GM19043 (cell line): ENCODE measurements around the gene INPP5D.

Experiments used
- ATAC-seq: cut with Tn5 transposase; IDR thresholded peaks from one replicate; pipeline ENCODE4 v1.9.1; 2021; ENCODE audit warnings: low read depth; ENCODE audit not compliant: unreplicated experiment

The INPP5D gene

DNA sequence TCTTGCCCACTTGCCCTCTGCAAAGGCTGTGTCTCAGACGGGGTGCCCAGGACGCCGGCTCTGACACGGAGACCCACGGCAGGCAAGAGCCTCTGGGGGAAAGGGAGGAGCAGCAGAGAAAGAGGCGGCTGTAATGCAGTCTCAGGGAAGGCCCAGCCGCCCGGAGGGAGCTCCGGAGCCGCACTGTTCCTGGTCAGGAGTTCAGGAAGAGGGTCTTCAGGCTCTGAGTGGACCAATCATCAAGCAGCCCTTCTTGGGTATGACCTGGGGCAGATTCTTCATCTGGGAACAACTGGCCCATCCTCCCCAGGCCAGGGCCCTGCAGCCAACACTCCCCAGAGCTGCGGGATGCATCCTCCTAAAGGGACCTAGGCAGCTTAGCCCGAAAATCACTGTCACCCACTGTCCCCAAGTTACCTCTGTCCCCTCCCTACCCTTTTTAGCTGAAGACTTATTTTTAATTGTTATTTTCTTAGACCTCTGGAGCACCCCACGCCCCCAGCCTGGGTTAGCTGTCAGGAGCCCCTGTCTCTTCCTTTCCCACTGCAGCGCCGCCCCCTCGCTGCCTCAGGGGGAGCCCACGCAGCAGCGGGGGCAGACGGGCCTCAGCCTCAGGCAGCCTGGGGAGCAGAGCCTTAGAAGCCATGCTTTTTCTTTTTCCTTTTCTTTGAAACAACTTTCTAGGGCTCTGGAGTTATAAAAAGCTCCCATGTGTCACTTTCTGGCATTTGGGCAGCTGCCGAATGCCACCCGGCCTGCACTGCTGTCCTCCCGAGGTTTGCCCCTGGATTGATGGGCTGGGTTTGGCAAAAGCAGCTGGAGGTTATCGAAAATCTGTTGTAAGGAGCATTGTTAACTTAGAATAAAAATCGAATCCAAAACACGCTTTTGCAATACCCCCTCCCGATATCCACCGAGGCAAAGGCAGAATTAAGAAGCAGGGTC, 28.3 kb upstream of the INPP5D start:
- no peak for ATAC-seq

- ATAC-seq = no peak
Measured at GRCh38 chr2:233032551-233033320, 27.4 kb upstream of the INPP5D start, which contains the start of gene NEU2. Gene NEU2, plus strand, starts transcription at chr2:233032672. Its CDS starts 0 bp downstream, at chr2:233032672.

GRCh38 chr2:233033672-233034071, 26.5 kb upstream of the INPP5D start:
- ATAC-seq = no peak

DNA sequence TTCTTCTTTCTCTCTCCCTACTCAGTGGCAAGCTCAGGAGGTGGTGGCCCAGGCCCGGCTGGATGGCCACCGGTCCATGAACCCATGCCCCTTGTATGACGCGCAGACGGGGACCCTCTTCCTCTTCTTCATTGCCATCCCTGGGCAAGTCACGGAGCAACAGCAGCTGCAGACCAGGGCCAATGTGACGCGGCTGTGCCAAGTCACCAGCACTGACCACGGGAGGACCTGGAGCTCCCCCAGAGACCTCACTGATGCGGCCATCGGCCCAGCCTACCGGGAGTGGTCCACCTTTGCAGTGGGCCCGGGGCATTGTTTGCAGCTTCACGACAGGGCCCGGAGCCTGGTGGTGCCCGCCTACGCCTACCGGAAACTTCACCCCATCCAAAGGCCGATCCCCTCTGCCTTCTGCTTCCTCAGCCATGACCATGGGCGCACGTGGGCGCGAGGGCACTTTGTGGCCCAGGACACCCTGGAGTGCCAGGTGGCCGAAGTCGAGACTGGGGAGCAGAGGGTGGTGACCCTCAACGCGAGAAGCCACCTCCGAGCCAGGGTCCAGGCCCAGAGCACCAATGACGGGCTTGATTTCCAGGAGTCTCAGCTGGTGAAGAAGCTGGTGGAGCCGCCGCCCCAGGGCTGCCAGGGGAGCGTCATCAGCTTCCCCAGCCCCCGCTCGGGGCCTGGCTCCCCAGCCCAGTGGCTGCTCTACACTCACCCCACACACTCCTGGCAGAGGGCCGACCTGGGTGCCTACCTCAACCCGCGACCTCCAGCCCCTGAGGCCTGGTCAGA, 25.9 kb upstream of the INPP5D start:
- ATAC-seq = no peak

DNA sequence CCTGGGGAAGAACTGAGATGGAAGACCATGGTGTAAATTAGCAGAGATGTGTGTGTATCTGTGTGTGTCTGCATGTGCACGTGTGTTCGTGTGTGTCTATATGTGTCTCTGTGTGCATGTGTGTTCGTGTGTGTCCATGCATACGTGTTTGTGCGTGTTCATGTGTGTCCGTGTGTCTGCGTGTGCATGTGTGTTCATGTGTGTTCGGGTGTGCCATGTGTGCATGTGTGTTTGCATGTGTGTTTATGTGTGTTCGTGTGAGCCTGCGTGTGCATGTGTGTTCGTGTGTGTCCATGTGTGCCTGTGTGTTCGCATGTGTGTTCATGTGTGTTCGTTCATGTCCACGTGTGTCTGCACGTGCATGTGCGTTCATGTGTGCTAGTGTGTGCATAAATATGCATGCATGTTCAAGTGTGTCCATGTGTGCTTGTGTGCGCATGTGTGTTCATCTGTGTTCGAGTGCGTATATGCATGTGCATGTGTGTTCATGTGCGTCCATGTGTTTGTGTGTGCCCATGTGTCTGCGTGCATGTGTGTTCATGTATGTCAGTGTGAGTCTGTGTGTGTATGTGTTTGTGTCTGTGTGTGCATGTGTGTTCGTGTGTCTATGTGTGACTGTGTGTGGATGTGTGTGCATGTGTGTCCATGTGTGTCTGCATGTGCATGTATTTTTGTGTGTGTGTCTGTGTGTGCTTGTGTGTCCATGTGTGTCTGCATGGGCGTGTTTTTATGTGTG, 24.5 kb upstream of the INPP5D start:
- ATAC-seq = no peak

DNA sequence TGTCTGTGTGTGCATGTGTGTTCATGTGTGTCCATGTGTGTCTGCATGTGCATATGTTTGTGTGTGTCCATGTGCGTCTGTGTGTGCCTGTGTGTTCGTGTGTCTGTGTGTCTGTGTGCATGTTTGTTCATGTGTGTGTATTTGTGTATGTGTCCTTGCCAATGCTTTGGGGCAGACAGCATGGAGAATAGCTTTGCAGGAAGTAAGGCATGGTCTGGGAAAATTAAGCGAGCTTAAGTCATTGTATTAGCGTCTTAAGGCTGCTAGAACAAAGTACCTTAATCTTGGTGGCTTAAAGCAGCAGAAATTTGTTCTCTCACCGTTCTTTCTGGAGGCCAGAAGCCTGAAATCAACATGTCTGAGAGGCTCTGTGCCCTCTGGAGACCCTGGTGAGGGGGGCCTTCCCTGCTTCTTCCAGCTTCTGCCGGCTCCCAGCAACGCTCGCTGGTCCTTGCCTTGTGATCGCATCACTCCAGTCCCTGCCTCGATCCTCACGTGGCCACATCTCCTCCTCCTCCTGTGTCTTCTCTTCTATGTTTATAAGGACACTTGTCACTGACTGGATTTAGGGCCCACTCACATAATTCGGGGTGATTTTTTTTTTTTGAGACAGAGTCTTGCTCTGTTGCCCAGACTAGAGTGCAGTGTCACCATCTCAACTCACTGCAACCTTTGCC, 23.8 kb upstream of the INPP5D start:
- ATAC-seq = no peak

DNA sequence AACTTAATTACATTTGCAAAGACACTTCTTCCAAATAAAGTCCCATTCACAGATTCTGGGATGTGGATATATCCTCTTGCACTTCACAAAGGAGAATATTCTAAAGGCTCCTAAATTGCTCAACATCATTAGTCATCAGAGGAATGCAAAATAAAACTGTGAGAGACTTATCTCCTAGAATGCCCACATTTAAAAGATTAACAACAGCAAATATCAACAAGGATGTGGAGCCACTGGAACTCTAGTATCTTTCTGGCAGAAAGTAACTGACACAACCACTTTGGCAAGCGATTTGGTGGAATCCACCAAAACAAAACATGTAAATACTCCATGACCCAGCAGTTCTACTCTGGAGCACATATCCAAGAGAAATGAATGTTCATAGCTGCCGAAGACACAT, 23.1 kb upstream of the INPP5D start:
- ATAC-seq = no peak

GRCh38 chr2:233039212-233039845, 20.8 kb upstream of the INPP5D start:
- ATAC-seq = no peak

- ATAC-seq = no peak
Measured at GRCh38 chr2:233039846-233040530, 20.2 kb upstream of the INPP5D start.

GRCh38 chr2:233040571-233040970, 19.6 kb upstream of the INPP5D start:
- ATAC-seq = no peak

DNA sequence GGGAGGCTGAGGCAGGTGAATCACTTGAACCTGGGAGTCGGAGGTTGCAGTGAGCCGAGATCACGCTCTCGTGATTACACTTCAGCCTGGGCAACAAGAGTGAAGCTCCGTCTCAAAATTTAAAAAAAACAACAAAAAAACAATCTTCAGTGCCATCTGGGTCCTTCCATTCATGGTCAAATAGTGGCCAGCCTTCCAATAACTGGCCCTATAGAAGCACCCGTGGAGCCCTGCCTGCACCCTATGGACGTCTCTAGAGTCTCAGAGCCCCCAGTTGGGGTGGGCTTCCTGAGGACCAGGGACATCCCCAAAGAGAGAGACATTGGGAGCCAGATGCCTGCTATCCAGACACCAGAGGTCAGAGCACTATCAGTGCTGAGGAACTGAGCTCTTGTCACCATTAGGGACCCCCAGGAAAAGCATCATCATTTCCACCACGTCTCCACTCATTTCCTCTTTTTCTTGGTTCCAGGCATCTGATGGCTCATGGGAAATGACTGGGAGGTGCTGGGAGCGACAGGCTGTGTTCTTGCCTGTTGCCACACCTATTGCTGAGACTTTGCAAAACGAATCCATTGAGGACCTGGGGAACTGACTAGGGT, 18.3 kb upstream of the INPP5D start:
- ATAC-seq = no peak

DNA sequence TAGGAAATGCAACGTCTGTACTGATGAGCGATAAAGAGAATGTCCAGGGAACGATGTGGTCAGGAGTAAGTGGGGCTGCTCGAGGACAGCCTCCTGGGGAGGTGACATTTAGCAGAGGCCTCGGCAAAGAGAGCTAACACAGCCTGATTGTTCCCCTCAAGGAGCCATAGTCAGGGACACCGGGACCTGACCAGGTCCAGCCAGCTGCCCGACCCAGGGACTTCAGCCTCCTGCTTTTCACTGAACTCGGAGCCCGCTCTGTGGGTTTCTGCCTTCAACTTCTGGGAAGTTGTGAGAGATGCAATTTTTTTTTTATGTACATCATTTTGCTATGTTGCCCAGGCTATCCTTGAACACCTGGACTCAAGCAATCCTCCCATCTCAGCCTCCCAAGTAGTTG, 17.6 kb upstream of the INPP5D start:
- no peak for ATAC-seq

GRCh38 chr2:233044974-233045605, 15.1 kb upstream of the INPP5D start:
- ATAC-seq = no peak

DNA sequence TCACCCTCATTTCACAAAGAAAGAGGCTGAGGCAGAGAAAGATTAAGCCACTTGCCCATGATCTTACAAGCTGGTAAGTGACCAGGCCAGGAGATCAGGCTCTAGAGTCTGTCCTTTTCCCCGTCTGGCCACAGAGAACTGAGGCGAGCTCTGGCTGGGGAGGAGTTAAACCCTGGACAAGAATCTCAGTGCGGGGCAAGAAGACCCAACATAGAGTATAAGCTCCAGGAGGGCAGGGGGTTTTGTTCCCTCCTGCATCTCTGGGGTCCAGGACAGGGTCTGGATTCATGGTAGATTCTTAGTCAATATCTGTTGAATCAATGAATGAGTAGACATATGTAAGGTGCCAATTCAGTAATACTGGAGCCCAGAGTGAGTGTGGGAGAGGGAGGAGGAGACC, 12.9 kb upstream of the INPP5D start:
- ATAC-seq = no peak

DNA sequence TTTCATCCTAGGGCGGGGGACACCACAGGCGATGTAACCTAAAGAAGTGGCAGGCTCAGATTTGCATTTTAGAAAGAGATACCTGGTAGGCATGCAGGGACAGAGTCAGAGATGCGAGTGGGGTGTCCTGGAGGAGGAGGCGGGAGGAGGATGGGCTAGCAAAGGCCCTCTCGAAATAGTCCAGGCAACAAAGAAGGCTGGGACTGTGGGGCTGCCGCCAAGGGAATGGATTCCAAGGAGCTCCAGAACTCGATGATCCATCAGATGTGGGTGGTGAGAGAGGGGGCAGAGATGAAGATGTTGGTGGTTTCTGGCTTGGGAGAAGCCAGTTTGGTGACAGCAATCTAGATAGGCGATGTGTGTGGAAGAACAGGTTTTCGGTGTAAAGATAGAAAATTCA, 12.5 kb upstream of the INPP5D start:
- ATAC-seq = no peak

DNA sequence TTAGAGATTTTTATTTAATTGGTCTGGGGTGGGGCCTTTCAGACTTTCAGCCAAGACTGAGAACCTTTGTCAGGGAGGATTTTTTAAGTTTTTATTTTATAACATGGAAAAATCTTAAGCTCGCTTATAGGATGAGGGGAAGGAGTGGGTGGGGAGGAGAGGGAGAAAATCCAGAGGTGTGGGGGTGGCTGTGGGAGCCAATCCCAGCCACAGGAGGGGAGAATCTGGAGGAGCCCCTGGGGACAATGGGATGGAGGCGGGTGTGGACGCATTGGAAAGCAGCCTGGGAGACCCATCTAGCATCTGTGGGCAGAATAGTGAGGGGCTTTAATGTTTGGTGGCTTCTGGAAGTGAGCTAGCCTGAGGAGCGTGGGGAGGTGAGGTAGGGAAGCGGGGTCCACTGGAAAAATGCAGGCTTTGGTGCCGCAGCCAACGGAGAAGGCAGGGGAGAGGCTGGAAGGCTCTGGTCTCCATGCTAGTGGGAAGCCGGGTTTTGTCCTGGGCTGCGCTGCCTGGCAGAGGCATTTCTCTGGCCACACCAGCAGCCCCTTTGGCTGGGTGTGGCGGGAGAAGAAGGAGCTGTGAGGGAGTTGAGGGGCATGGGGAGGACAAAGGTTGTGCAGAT, 11.5 kb upstream of the INPP5D start:
- no peak for ATAC-seq

DNA sequence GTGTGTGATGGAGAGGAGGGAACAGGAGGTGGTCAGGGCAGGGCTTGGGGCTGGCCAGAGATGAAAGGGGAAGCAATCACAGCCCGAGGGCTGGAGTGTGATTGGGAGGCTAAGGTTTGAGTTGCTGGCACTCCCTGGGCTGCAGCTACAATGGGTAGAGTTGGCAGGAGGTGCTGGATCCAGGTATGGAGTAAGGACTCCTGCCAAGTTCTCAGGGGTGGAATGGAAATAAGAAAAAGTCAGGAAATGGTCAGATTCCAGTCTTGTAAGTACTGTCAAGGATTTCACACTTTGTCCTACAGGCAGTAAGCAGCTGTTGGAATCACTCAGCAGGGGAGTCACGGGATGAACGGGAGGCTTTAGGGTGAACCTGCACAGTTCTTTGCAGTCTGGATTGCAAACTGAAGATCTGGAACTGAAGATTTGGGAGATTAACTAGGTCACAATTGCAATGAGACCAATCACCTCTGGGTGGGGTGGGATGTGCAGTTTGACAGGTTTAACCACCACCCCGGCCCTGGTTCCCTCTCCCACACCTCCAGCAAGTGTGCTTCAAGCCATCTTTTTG, 10.9 kb upstream of the INPP5D start:
- ATAC-seq = no peak
